ENCODE data around the gene METTL15. TPM values are rescaled to one million over a fixed set of nuclear protein-coding genes. Genes with fewer than 3 reads are reported as not detected.

METTL15 gene
- total and polyA plus RNA-seq, 2 experiments from 2014 or later: 9.0 to 19.8 TPM

GRCh38 chr11:28137832-28138231 lies 29.6 kb downstream of the METTL15 start (continued):
- TF ChIP-seq CTCF (conservative IDR thresholded peaks at IDR 0.05; ENCODE audit: low read depth in 2 of 2) (no peak), EZH2 (IDR thresholded peaks at IDR 0.05; ENCODE audit: low read depth, unreplicated experiment) (no peak), CREB1 (CRISPR knock-in tag; IDR thresholded peaks at IDR 0.05; ENCODE audit: low read depth) (no peak), EZH2phosphoT487 (IDR thresholded peaks at IDR 0.05; ENCODE audit: unreplicated experiment) (no peak), NANOG (IDR thresholded peaks at IDR 0.05; ENCODE audit: borderline replicate concordance) (no peak), STAT1 (IDR thresholded peaks at IDR 0.05; ENCODE audit: unreplicated experiment) (no peak), ZNF114 (CRISPR knock-in tag; IDR thresholded peaks at IDR 0.05) (no peak), REST (IDR thresholded peaks at IDR 0.05; ENCODE audit: unreplicated experiment) (no peak), POLR2AphosphoS5 (IDR thresholded peaks at IDR 0.05; ENCODE audit: low read depth) (no peak)

GRCh38 chr11:28139841-28140415 lies 31.7 kb downstream of the METTL15 start:
- Histone ChIP-seq H3K36me3 (ENCODE audit: insufficient read depth) (peaks cover 35% of the 10 kb centered on the region), H3K27ac (ENCODE audit: low read depth) (no peak overlapping the region), H3K4me3 (no peak overlapping the region), H3K27me3 (ENCODE audit: insufficient read depth) (no peaks in the 10 kb centered on the region), H3K79me2 (replicated peaks; ENCODE audit: insufficient read depth) (no peaks in the 10 kb centered on the region), H3K4me2 (no peak overlapping the region), H3K4me1 (ENCODE audit: insufficient read depth) (no peaks in the 10 kb centered on the region), H4K20me1 (replicated peaks; ENCODE audit: insufficient read depth) (no peaks in the 10 kb centered on the region), H3F3A (replicated peaks; ENCODE audit: low read depth) (no peaks in the 10 kb centered on the region), H2AFZ (no peak overlapping the region), H3K9me2 (ENCODE audit: insufficient read depth) (no peaks in the 10 kb centered on the region)
- no peak for ATAC-seq
- Mint-ChIP-seq H3K4me1 (no peaks in the 10 kb centered on the region), H3K4me3 (no peak overlapping the region), H3K27ac (no peak overlapping the region), H3K9me3 (peaks cover 65% of the 10 kb centered on the region), H3K27me3 (ENCODE audit: insufficient read depth, low read depth, poor library complexity) (peaks cover 3% of the 10 kb centered on the region), H3K36me3 (ENCODE audit: low read depth) (peaks cover 69% of the 10 kb centered on the region)
- no peak for DNase-seq (ENCODE audit: low spot score)
- TF ChIP-seq REST (IDR thresholded peaks at IDR 0.05; ENCODE audit: unreplicated experiment) (no peak), ZNF114 (CRISPR knock-in tag; IDR thresholded peaks at IDR 0.05) (no peak), POLR2AphosphoS5 (IDR thresholded peaks at IDR 0.05; ENCODE audit: low read depth) (no peak), STAT1 (IDR thresholded peaks at IDR 0.05; ENCODE audit: unreplicated experiment) (no peak), EZH2 (IDR thresholded peaks at IDR 0.05; ENCODE audit: low read depth, unreplicated experiment) (no peak), ZNF331 (CRISPR knock-in tag; IDR thresholded peaks at IDR 0.05; ENCODE audit: low read depth) (no peak), NANOG (IDR thresholded peaks at IDR 0.05; ENCODE audit: borderline replicate concordance) (no peak)

Measured in GM23338 (cell line).